ENCODE data around the gene EXOSC10. TPM values are rescaled to one million over a fixed set of nuclear protein-coding genes. Genes with fewer than 3 reads are reported as not detected.

EXOSC10 gene
- total and polyA plus RNA-seq, 2 of the 13 experiments (the other 11 are each of a cell fraction or from before 2014, with no cell fraction given) = 48.4 to 67.6 TPM

DNA sequence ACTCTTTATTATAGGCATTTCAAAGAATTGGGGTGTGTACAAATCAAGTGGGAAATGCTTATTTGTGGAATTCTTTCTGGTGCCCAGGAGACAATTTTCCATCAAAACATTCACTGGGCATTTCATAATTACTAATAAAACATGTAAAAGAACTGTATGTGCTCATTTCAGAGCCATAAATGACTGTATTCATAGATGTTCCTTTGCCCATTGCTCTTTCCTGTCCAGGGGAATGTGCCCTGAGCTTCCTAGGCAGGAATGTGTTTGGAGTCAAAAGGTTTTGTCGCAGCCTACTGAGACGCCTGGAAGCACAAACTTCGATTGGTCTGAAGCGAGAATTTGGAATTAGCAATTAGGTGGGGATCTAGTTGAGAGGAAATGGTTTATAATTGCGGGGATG lies 43.7 kb upstream of the EXOSC10 start:
- no peaks in the 10 kb centered on the region for H3K4me1 ChIP-seq (ENCODE audit: insufficient read depth, low read length)
- no peaks in the 10 kb centered on the region for H3K9me3 ChIP-seq (ENCODE audit: low read length)
- H3K4me3 ChIP-seq (replicated peaks in 1 of 3; ENCODE audit: insufficient read depth in 1 of 3, low read depth in 2 of 3, low read length in 3 of 3) = no peak overlapping the region
- peaks cover 18 to 59% of the 10 kb centered on the region in 2 experiments; a peak in 4 of 5 replicates for H3K36me3 ChIP-seq (replicated peaks in 1 of 2; ENCODE audit: control insufficient read depth in 1 of 2, insufficient read depth in 2 of 2, low read length in 2 of 2)
- ChIA-PET CTCF (ENCODE audit: low intra/inter-chr PET ratio, low total read pairs) (no interaction called here), POLR2A (no interaction called here)
- H3K79me2 ChIP-seq (ENCODE audit: insufficient read depth, low read length) = no peaks in the 10 kb centered on the region
- no peak overlapping the region for H3K27ac ChIP-seq (ENCODE audit: extremely low read length, insufficient read depth, low read length)
- no peak for ATAC-seq
- intact Hi-C loops (cut with micrococcal nuclease; ENCODE audit: unreplicated experiment) (no loop called here), in situ Hi-C loops (cut with HindIII; ENCODE audit: extremely low pct_ligation_motif_present, low pct_unique_long_range_greater_than_20kb) (no loop called here)
- no peaks in the 10 kb centered on the region for H4K20me1 ChIP-seq (ENCODE audit: insufficient read depth, low read length)
- no peak for DNase-seq (ENCODE audit: low spot score)
- no peak overlapping the region for H2AFZ ChIP-seq (ENCODE audit: low read length)
- H3K9ac ChIP-seq (ENCODE audit: insufficient read depth, low read depth, low read length) = no peak overlapping the region
- TF ChIP-seq SMARCC2 (IDR thresholded peaks at IDR 0.05) (no peak), KAT8 (CRISPR knock-in tag; IDR thresholded peaks at IDR 0.05) (no peak), KDM1A (CRISPR knock-in tag; IDR thresholded peaks at IDR 0.05) (no peak), KDM6A (CRISPR knock-in tag; IDR thresholded peaks at IDR 0.05; ENCODE audit: low read depth) (no peak), ZSCAN31 (CRISPR knock-in tag; IDR thresholded peaks at IDR 0.05; ENCODE audit: low read depth) (no peak), ZNF792 (CRISPR knock-in tag; IDR thresholded peaks at IDR 0.05) (no peak), HNRNPLL (IDR thresholded peaks at IDR 0.05; ENCODE audit: low read depth, low read length, poor library complexity, severe bottlenecking) (no peak), ZNF775 (CRISPR knock-in tag; IDR thresholded peaks at IDR 0.05; ENCODE audit: borderline replicate concordance) (no peak), CBX2 (IDR thresholded peaks at IDR 0.05; ENCODE audit: low read depth, low read length) (no peak), CBX2 (CRISPR knock-in tag; IDR thresholded peaks at IDR 0.05; ENCODE audit: low read depth) (no peak)
- TF ChIP-seq, protein P1, sequence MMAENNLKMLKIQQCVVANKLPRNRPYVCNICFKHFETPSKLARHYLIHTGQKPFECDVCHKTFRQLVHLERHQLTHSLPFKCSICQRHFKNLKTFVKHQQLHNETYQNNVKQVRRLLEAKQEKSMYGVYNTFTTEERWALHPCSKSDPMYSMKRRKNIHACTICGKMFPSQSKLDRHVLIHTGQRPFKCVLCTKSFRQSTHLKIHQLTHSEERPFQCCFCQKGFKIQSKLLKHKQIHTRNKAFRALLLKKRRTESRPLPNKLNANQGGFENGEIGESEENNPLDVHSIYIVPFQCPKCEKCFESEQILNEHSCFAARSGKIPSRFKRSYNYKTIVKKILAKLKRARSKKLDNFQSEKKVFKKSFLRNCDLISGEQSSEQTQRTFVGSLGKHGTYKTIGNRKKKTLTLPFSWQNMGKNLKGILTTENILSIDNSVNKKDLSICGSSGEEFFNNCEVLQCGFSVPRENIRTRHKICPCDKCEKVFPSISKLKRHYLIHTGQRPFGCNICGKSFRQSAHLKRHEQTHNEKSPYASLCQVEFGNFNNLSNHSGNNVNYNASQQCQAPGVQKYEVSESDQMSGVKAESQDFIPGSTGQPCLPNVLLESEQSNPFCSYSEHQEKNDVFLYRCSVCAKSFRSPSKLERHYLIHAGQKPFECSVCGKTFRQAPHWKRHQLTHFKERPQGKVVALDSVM (CRISPR knock-in tag; IDR thresholded peaks at IDR 0.05) = no peak
- TF ChIP-seq, protein P2, sequence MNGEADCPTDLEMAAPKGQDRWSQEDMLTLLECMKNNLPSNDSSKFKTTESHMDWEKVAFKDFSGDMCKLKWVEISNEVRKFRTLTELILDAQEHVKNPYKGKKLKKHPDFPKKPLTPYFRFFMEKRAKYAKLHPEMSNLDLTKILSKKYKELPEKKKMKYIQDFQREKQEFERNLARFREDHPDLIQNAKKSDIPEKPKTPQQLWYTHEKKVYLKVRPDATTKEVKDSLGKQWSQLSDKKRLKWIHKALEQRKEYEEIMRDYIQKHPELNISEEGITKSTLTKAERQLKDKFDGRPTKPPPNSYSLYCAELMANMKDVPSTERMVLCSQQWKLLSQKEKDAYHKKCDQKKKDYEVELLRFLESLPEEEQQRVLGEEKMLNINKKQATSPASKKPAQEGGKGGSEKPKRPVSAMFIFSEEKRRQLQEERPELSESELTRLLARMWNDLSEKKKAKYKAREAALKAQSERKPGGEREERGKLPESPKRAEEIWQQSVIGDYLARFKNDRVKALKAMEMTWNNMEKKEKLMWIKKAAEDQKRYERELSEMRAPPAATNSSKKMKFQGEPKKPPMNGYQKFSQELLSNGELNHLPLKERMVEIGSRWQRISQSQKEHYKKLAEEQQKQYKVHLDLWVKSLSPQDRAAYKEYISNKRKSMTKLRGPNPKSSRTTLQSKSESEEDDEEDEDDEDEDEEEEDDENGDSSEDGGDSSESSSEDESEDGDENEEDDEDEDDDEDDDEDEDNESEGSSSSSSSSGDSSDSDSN (CRISPR knock-in tag; IDR thresholded peaks at IDR 0.05) = no peak
- TF ChIP-seq, protein P3, sequence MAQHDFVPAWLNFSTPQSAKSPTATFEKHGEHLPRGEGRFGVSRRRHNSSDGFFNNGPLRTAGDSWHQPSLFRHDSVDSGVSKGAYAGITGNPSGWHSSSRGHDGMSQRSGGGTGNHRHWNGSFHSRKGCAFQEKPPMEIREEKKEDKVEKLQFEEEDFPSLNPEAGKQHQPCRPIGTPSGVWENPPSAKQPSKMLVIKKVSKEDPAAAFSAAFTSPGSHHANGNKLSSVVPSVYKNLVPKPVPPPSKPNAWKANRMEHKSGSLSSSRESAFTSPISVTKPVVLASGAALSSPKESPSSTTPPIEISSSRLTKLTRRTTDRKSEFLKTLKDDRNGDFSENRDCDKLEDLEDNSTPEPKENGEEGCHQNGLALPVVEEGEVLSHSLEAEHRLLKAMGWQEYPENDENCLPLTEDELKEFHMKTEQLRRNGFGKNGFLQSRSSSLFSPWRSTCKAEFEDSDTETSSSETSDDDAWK (CRISPR knock-in tag; IDR thresholded peaks at IDR 0.05) = no peak
- TF ChIP-seq, protein P4, sequence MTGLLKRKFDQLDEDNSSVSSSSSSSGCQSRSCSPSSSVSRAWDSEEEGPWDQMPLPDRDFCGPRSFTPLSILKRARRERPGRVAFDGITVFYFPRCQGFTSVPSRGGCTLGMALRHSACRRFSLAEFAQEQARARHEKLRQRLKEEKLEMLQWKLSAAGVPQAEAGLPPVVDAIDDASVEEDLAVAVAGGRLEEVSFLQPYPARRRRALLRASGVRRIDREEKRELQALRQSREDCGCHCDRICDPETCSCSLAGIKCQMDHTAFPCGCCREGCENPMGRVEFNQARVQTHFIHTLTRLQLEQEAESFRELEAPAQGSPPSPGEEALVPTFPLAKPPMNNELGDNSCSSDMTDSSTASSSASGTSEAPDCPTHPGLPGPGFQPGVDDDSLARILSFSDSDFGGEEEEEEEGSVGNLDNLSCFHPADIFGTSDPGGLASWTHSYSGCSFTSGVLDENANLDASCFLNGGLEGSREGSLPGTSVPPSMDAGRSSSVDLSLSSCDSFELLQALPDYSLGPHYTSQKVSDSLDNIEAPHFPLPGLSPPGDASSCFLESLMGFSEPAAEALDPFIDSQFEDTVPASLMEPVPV (CRISPR knock-in tag; IDR thresholded peaks at IDR 0.05) = no peak
- TF ChIP-seq, protein P5, sequence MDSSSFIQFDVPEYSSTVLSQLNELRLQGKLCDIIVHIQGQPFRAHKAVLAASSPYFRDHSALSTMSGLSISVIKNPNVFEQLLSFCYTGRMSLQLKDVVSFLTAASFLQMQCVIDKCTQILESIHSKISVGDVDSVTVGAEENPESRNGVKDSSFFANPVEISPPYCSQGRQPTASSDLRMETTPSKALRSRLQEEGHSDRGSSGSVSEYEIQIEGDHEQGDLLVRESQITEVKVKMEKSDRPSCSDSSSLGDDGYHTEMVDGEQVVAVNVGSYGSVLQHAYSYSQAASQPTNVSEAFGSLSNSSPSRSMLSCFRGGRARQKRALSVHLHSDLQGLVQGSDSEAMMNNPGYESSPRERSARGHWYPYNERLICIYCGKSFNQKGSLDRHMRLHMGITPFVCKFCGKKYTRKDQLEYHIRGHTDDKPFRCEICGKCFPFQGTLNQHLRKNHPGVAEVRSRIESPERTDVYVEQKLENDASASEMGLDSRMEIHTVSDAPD (CRISPR knock-in tag; IDR thresholded peaks at IDR 0.05) = no peak
- TF ChIP-seq, protein P6, sequence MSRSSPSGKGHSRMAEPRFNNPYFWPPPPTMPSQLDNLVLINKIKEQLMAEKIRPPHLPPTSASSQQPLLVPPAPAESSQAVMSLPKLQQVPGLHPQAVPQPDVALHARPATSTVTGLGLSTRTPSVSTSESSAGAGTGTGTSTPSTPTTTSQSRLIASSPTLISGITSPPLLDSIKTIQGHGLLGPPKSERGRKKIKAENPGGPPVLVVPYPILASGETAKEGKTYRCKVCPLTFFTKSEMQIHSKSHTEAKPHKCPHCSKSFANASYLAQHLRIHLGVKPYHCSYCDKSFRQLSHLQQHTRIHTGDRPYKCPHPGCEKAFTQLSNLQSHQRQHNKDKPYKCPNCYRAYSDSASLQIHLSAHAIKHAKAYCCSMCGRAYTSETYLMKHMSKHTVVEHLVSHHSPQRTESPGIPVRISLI (CRISPR knock-in tag; IDR thresholded peaks at IDR 0.05; ENCODE audit: borderline replicate concordance) = no peak
- BruUV-seq (replicated peaks) = no TSS peak
- no peak overlapping the region for H3K4me2 ChIP-seq (ENCODE audit: low read depth, low read length)
- no peak for FAIRE-seq
- WGBS (ENCODE audit: low lambda C conversion rate) = 97% methylated on average over 5 of the region's 5 CpGs
- no peaks in the 10 kb centered on the region; a peak in 1 of 5 replicates for H3K27me3 ChIP-seq (ENCODE audit: control insufficient read depth in 1 of 2, insufficient read depth in 2 of 2, low read length in 2 of 2)

Data from HepG2 (cell line).